HG03159 (cell line): ENCODE measurements around the gene C9orf43.
A peak's percentile ranks its signal among the peaks of the same experiment; 100 is the strongest.
"Not testable (repeated sequence)": the region's sequence is repeated elsewhere in the genome, so short reads cannot be mapped to it uniquely, and the experiment has no call there.

Source experiments
- ATAC-seq: cut with Tn5 transposase; IDR thresholded peaks from one replicate; pipeline ENCODE4 v1.9.1; 2021; ENCODE audit warnings: mild to moderate bottlenecking, moderate library complexity; ENCODE audit not compliant: unreplicated experiment

Gene C9orf43, protein sequence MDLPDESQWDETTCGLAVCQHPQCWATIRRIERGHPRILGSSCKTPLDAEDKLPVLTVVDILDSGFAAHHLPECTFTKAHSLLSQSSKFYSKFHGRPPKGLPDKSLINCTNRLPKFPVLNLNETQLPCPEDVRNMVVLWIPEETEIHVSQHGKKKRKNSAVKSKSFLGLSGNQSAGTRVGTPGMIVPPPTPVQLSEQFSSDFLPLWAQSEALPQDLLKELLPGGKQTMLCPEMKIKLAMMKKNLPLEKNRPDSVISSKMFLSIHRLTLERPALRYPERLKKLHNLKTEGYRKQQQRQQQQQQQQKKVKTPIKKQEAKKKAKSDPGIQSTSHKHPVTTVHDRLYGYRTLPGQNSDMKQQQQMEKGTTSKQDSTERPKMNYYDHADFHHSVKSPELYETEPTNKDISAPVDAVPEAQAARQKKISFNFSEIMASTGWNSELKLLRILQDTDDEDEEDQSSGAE

DNA sequence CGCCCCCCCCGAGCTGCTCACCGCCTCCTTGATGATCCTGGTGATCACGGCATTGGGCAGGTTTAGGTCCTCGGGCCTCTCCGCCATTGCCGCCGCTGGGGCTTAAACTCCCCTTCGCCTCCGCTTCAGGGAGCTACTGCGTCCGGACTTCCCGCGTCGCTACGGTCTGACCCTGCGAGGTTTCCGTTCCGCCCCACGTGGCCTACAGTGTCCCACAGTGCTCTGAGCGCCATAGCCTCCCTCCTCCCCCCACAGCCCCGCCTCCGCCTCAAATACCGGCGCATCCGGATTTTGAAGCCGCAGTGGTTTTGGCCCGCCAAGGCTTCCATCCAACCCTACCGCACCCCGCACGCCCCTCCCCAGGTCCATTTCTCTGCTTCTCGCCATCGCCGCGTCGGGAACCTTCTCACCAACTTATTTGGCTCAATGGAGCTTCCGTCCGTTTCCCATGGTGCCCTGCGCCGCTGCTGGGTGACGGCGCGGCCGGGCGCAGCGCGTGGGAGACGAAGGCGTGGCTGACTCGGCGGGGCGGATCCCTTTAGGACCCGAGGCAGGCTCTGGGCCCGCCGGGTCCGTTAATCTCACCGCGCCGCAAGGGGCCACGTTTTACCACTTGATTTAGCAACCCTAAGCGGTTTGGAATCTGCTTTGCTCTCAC, at the start of gene C9orf43, which contains the start of gene POLE3:
C9orf43 (plus strand) TSS at position 541 of the 658 bp plus-strand sequence. CDS start 2,747 bp downstream, outside the sequence.
POLE3 (minus strand) TSS at position 469 of the 658 bp plus-strand sequence; CDS start at position 87, 382 bp downstream.
- ATAC-seq = peak; percentile 92

DNA sequence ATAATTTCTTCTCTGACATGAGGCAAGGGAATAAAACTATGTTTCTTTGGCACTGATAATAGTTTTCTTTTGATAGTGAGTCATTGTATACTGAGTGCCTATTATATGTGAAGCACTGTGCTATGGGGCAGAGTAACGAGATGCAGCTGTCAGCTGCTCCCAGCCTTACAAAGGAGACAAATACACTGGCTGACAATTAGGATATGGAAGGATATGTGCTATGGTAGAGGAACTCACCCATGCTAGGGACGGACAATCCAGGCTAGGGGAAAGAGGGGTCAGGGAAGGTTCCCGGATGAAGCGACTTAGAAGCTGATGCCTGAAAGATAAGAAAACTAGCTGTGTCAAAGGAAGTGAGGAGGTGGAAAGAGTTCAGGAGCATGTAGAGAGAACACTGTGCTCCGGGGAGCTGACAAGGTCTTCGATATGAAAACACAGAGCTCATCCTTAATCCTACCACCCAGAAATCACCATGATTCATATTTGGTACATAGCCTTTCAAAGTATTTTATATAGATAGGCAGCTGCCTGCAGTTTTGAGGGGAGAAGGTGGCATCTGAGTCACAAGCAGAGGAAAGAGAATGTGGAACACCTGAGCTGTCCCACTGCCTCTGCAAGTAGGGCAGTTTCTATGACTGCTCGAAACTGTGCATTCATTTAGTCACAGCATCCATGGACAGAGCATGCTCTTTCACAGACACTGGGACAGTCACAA, 49.1 kb upstream of the C9orf43 start:
- no peak for ATAC-seq

DNA sequence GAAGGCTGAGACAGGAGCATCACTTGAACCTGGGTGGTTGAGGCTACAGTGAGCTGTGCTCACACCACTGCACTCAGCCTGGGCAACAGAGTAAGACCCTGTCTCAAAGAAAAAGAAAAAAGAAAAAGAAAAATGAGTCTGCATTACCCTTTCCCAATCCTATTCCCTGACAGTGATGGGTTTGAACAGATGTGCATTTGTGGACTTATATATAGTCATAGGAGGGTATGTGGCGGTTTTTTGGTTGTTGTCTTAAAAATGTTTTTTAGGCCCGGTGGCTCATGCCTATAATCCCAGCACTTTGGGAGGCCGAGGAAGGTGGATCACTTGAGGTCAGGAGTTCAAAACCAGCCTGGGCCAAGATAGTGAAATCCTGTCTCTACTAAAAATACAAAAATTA, 47.2 kb upstream of the C9orf43 start:
- ATAC-seq = no peak

DNA sequence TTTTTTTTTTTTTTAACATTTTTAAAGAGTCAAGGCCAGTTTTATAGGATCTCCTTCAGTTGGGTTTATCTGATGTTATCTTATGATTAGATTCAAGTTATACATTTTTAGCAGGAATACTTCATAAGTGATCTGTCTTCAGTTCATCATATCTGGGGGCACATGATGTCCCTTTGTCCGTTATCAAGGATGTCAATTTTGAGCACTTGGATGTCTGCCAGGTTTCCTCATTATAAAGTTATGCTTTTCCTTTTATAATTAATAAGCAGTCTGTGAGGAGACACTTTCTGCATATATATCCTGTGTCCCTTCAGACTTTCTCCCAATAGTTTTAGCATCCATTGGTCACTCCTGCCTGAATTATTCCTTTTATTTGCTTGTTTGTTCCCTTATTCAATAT, 45.6 kb upstream of the C9orf43 start:
- no peak for ATAC-seq

DNA sequence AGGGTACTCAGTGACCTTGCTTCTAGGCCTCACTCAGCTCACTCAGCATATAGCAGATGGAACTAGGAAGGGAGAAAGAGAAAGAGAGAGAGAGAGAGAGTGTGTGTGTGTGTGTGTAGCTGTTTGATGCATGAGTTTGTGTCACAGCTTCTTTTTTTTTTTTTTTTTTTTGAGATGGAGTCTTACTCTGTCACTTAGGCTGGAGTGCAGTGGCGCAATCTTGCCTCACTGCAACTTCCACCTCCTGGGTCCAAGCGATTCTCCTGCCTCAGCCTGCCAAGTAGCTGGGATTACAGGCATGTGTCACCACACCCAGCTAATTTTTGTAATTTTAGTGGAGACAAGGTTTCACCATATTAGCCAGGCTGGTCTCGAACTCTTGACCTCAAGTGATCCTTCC, 44.9 kb upstream of the C9orf43 start:
- not testable (repeated sequence) for ATAC-seq

DNA sequence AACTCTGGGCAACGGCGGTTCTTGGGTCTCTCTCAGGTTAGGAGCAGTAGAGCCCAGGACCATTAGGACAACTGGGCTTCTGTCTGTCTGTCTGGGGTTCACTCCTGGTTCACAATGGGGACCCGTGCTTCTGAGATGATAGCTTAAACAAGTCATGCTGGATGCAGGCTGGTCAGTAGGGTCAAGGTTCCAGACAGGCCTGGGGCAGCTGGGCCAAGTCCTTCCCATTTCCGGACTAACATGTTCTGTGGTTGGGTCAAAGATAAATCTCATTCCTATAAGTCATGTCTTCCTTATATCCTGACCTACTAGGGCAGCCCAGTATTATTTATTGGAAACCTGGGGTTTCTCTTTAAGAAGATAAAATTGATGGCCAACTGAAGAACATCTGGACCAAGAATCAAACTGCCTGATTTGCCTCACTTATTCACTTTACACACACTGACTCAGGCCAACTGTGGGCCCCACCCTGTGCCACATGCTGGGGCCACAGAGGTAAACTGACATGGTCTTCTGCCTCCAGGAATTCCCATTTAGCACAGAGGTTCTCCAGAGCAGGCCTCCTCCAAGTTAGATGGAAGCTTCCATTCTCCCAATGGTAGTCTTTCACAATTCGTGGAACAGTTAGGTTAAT, 42.1 kb upstream of the C9orf43 start:
- no peak for ATAC-seq

DNA sequence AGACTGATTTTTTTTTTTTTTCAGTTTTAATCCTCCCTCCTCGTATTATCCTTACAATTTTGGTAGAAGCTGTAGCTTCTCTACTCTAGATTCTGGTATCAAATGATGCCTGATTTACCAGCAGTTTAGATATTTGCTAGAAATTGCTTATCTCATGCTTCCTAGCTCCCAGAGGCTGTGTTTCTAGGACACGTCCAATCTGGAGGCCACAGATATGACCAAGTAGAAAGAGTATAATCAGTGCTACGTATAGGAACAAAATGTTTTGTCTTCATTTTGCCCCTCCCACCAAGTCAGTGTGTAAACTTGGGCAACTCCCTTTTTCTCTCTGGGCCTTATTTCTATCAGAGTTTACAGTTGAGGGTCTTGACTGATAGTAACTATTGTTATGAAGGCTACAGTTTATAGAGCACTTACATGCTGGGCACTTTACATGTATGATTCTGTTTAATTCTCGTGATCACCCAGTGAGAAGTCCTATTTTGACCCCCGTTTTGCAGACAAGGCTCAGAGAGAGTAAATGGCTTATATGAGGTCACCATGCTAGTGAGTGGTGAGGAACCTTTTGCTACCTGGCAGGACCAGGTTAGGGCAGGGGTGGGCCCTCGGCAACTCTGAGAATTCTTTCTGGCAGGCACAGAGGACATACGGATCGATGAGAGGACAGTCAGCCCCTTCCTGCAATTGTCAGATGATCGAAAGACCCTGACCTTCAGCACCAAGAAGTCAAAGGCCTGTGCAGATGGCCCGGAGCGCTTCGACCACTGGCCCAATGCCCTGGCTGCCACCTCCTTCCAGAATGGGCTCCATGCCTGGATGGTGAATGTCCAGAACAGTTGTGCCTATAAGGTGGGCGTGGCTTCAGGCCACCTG, 41.3 kb upstream of the C9orf43 start:
- no peak for ATAC-seq

DNA sequence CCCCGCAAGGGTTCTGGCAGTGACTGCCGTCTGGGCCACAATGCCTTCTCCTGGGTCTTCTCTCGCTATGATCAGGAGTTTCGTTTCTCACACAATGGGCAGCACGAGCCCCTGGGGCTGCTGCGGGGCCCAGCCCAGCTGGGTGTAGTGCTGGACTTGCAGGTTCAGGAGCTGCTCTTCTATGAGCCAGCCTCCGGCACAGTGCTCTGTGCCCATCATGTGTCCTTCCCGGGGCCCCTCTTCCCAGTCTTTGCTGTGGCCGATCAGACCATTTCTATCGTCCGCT, 40.7 kb upstream of the C9orf43 start:
- no peak for ATAC-seq

DNA sequence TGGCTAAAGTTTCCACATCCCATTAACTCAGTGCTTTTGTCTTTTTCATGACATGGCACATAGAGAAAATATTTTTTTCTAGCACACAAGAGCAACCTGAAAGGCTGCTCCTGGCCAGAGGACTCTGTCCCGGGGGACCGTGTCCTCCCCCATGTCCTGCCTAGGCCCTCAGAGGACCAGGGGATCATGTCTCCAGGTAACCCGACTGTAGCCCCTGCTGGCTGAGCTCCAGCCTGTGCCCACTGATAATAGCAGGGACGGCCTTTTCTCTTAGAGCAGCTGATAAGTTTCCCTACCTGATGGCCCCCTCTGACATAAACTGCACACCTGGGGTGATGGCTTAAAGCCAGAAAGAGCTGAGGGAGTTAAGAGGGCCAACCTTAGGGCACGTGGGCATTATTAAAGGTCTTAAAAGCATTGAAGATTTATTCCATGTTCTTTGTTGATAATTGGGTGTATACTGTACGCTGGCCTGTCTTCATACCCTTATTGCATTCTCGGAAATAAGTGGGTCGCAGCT, 39.7 kb upstream of the C9orf43 start:
- ATAC-seq = no peak

DNA sequence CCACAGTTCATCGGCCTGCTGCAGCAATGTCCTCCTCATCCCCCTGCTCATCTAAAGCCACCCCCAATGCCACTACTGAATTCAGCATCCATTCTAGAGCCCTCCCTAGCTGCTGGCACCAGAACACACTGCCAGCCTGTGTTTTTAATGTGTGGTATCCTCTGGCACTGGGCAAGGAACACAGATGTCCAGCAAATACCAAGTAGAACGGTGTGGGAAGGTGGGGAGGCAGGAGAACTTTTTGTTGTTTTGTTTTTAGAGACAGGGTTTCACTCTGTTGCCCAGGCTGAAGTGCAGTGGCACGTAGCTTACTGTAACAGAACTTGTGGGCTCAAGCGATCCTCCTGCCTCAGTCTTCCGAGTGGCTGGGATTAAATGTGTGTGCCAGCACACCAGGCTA, 38.5 kb upstream of the C9orf43 start:
- no peak for ATAC-seq

DNA sequence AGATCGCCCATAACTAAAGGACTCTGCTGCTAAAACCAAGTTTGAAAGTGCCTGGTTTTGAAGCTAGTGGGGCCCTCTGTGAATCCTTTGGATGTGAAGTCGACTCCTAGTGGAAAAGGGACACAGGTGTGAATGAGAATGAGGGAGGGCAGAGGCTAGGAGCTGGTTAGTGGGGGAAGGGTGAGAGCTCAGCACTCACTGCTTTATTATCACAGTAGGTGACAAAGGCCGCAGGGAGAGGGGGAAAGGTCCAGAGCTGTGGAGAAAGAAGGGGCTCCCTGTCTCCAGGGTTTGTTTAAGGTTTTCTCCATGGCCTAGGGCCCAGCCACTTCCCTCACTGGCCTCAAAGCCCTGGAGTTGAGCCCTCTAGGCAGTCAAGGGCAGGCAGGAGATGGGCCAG, 37.3 kb upstream of the C9orf43 start:
- ATAC-seq = no peak

DNA sequence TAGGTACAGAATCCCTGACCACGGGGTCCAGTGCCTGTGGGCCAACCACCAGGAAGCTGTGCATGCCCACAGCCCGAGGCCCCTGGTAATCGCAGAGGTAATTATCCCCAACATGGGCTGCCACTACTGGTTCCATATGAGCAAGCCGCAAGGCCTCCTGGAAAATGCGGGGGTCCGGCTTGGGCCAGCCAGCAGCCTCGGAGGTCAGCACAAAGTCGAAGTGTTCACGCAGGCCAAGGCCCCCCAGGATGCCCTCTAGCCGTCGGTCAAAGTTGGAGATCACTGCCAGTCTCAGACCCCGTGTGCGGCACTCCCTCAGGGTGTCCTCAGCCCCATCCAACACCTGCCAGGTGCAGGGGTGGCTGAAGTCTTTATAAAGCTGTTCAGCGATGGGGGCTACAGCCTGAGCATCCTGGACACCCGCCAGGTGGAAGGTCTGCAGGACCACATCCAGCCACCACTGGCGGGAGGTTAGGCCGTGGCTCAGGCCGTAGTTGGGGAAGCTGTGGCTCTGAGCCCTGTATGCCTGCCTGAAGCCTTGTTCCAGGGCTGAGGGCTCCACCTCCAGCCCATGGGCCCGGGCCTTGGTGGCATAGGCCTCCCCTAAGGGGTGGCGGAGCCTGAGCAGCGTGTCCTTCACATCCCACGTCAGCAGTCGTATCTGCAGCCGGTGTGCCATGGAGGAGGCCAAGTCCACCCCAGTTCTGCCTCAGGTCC, 36.7 kb upstream of the C9orf43 start:
- no peak for ATAC-seq

DNA sequence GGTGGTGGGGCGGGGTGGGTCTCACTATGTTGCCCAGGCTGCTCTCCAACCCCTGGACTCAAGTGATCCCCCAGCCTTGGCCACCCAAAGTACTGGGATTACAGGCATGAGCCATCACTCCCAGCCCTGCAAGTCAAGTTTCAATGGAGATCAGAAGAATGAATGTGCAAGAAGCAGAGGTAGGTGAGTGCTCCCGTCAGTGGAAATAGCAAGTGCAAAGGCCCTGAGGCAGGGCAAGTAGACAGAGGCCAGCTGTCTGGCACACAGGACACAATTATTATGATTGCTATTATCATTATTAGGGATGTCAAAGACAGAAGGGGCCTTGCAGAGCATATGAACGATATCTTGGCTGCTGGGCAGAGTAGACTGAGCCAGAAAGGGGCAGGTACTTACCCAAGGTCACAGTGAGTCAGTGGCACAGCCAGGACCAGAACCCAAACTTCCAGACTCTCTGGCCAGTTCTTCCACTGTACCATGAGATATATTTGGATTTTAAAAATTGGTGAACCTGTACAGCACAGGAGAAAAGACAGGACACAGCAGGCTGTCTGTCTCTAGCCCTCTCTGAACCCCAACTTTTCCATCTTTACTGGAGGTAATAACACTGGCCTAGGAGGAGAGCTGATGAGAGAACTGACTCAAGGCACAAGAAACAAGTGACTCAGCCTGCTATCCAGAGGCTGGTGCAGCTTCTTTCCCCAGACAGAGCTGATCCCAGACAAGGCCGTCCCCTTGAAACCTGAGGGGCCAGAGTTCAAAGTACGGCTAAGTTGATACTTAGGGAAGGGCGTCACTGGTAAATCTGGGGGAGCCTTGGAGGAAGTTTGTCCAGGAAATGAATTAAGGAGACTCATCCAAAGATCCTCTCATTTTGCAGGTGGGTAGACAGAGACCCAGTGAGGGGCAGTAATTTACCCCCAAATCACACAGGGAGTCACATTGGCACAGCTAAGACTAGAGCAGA, 35.2 kb upstream of the C9orf43 start:
- ATAC-seq = no peak

DNA sequence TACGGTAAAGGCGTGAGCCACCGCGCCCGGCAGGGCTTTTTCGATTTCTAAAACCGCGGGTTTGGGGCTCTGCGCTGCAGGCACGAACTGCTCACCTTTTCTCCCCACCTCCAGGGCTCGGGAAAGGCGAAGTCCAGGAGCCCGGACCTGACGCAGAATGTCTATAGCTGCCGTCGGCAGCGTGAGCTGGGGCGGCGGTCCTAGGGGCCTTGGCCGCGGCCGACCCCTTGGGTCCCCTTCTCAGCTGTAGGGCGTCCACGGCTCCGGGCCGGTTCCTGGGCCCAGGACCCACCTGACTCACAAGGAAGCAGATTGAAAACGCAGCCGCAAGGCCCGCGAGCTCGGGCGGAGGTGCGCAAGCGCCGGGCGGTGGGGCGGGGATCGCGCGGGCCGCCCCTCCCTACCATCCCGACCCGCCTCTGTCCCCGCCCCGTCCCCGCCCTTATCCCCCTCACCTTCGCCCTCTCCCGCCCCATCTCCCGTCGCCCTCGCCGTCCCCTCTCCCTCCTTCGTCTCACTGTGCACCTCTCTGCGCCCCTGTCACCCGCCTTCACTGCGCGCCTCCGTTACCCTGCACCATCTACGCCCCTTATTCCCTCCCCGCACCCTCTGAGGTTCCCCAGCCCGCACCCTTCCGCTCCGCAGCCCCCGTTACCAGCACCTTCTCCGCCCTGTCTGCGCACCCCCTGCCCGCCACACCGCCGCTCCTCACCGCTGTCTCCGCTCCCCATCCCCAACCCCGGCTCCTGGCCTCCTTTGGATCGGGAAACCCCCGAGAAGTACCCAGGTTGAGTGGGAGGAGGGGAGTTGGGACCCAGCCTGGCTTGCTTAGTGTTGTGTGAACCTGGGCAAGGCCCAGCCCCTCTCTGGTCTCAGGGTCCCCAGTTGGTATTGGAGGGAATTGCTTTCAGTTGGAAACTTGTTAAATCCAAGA, 33.6 kb upstream of the C9orf43 start, which contains the start of gene HDHD3:
HDHD3 (minus strand) TSS at position 353 of the 934 bp plus-strand sequence. CDS start 2,632 bp downstream, outside the sequence.
- peak; percentile 66 for ATAC-seq

DNA sequence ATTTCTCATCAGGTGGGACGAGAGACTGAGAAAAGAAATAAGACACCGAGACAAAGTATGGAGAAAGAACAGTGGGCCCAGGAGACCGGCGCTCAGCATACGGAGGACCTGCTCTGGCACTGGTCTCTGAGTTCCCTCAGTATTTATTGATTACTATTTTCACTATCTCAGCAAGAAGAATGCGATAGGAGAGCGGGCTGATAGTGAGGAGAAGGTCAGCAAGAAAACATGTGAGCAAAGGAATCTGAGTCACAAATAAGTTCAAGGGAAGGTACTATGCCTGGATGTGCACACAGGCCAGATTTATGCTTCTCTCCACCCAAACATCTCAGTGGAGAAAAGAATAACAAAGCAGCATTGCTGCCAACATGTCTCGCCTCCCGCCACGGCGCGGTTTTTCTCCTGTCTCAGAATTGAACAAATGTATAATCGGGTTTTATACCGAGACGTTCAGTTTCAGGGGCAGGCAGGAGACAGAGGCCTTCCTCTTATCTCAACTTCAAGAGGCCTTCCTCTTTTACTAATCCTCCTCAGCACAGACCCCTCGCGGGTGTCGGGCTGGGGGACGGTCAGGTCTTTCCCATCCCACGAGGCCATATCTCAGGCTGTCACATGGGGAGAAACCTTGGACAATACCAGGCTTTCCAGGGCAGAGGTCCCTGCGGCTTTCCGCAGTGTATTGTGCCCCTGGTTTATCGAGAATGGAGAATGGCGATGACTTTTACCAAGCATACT, 31.3 kb upstream of the C9orf43 start:
- not testable (repeated sequence) for ATAC-seq

DNA sequence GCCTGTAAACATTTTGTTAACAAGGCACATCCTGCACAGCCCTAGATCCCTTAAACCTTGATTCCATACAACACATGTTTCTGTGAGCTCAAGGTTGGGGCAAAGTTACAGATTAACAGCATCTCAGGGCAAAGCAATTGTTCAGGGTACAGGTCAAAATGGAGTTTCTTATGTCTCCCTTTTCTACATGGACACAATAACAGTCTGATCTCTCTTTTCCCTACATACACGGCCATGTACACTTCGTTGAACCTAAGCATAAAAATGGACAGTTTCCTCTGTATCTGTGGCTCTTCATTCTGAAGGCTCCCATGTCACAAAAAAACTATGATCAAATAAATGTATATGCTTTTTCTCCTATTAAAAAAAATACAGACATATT, 30.7 kb upstream of the C9orf43 start:
- not testable (repeated sequence) for ATAC-seq
